K562 (cell line): ENCODE data around the gene ARHGAP18. TPM values are rescaled to one million over a fixed set of nuclear protein-coding genes. Genes with fewer than 3 reads are reported as not detected.
"Not testable (repeated sequence)": the region's sequence is repeated elsewhere in the genome, so short reads cannot be mapped to it uniquely, and the experiment has no call there.

ENCODE experiments used
- ATAC-seq: fragments of 200-7000 bp; cut with Tn5 transposase; 3 replicates; pipeline ENCODE4 v1.9.1; 2020; ENCODE audit warnings: moderate library complexity
- BruUV-seq: library from RNA; stranded (reverse); fragments of 400-500 nt; replicated peaks from 2 replicates; lab custom pipeline; 2021; lab: Mats Ljungman, UMichigan
- CTCF ChIA-PET: fragments of 300-600 bp; formaldehyde crosslinking; extraction: SDS; loops from one replicate; lab custom pipeline; 2021; ENCODE audit warnings: low intra/inter-chr PET ratio; lab: Yijun Ruan, JAX
- POLR2A ChIA-PET: fragments of 300-600, 350-650 bp; sonication (Branson Sonifier 250); formaldehyde crosslinking; extraction: SDS; loops from one replicate; lab custom pipeline; 2021; ENCODE audit warnings: antibody characterized with exemption, inconsistent platforms; lab: Yijun Ruan, JAX
- DNase-seq, 4 experiments: peaks; one replicate each; pipeline versions ENCODE4 v3.0.0 to v3.0.0-alpha.2; 2011 to 2018; ENCODE audit warnings: low spot score in 3 of 4, mixed read lengths in 3 of 4; ENCODE audit errors: extremely low read depth in 1 of 4
- FAIRE-seq: peaks from 2 replicates; lab custom pipeline; 2011; peaks lifted over from hg19 to GRCh38; lab: Jason Lieb, UNC
- H2AFZ ChIP-seq: 2 replicates; pipeline ENCODE4 v1.6.0; 2011; ENCODE audit warnings: low read depth, low read length, control low read depth, inconsistent platforms
- H3K27ac ChIP-seq: fragments of 200-600 bp; 3 replicates; pipeline ENCODE4 v1.8.0; 2011; ENCODE audit warnings: low read depth, mild to moderate bottlenecking, control low read depth, inconsistent platforms, low read length, moderate library complexity, mixed read lengths; ENCODE audit errors: extremely low read depth
- H3K27me3 ChIP-seq, 2 experiments: fragments of 300-600 bp in 1 of 2; 2 replicates in 1 of 2; 3 replicates in 1 of 2; pipeline versions ENCODE4 v1.6.0 to v1.8.0; 2011; ENCODE audit warnings: inconsistent platforms in 2 of 2, low read length in 2 of 2, mild to moderate bottlenecking in 1 of 2, mixed read lengths in 1 of 2, moderate library complexity in 1 of 2; ENCODE audit not compliant: control insufficient read depth in 2 of 2, insufficient read depth in 2 of 2
- H3K36me3 ChIP-seq: fragments of 300-600 bp; 3 replicates; pipeline ENCODE4 v1.8.0; 2011; ENCODE audit warnings: mild to moderate bottlenecking, low read length, inconsistent platforms; ENCODE audit not compliant: control insufficient read depth, insufficient read depth
- H3K4me1 ChIP-seq, 2 experiments: fragments of 200-600 bp in 1 of 2; replicated peaks in 1 of 2; 2 replicates in 1 of 2; 3 replicates in 1 of 2; pipeline versions ENCODE4 v1.5.1 to v1.8.0; 2011; ENCODE audit warnings: inconsistent platforms in 2 of 2, low read length in 2 of 2, mild to moderate bottlenecking in 1 of 2, mixed read lengths in 1 of 2, moderate library complexity in 1 of 2; ENCODE audit not compliant: control insufficient read depth in 2 of 2, insufficient read depth in 2 of 2
- H3K4me2 ChIP-seq: 2 replicates; pipeline ENCODE4 v1.6.1; 2011; ENCODE audit warnings: low read length, control low read depth, inconsistent platforms, mixed read lengths; ENCODE audit not compliant: insufficient read depth
- H3K4me3 ChIP-seq: fragments of 200-600 bp; sonication (generic), shearing (Covaris generic); 2 replicates; pipeline ENCODE4 v1.5.1; 2016; ENCODE audit warnings: control low read depth, inconsistent platforms
- H3K79me2 ChIP-seq: fragments of 200-600 bp; 3 replicates; pipeline ENCODE4 v1.8.0; 2011; ENCODE audit warnings: low read length, inconsistent platforms; ENCODE audit not compliant: control insufficient read depth, insufficient read depth
- H3K9ac ChIP-seq, 2 experiments: 2 replicates each; pipeline versions ENCODE4 v1.6.0 to v1.6.1; 2011; ENCODE audit warnings: low read depth in 2 of 2, low read length in 2 of 2, control low read depth in 1 of 2, inconsistent platforms in 1 of 2, mild to moderate bottlenecking in 1 of 2, mixed read lengths in 1 of 2; ENCODE audit not compliant: insufficient read depth in 1 of 2
- H3K9me1 ChIP-seq: one replicate; pipeline ENCODE4 v1.6.0; 2011; ENCODE audit warnings: inconsistent platforms, mild to moderate bottlenecking, low read length, moderate library complexity; ENCODE audit not compliant: control insufficient read depth, insufficient read depth
- H3K9me3 ChIP-seq: replicated peaks from 2 replicates; pipeline ENCODE4 v1.5.1; 2011; ENCODE audit warnings: low read depth, low read length, inconsistent platforms; ENCODE audit not compliant: control insufficient read depth, insufficient read depth
- H4K20me1 ChIP-seq: replicated peaks from 2 replicates; pipeline ENCODE4 v1.6.1; 2011; ENCODE audit warnings: low read length, inconsistent platforms, mixed read lengths; ENCODE audit not compliant: control insufficient read depth, insufficient read depth
- BCOR ChIP-seq: fragments of 450-650 bp; IDR thresholded peaks from 2 replicates; pipeline ENCODE4 v1.6.1; 2016
- ZNF146 ChIP-seq: IDR thresholded peaks from one replicate; pipeline ENCODE4 v1.6.1; 2018; ENCODE audit warnings: missing compliant biosample characterization; ENCODE audit not compliant: unreplicated experiment
- ZNF354B ChIP-seq: fragments of 250-450 bp; sonication (Bioruptor Pico); IDR thresholded peaks from 2 replicates; pipeline ENCODE4 v1.4.0; 2020
- ZNF507 ChIP-seq: conservative IDR thresholded peaks from 2 replicates; pipeline ENCODE4 v1.6.1; 2017; ENCODE audit warnings: missing genetic modification characterization, missing compliant biosample characterization
- WGBS: fragments of 100-300 bp; shearing (Covaris generic); methylation state at CpG from one replicate; pipeline ENCODE4 v1.1.6; 2016; ENCODE audit warnings: low coverage, mixed read lengths; ENCODE audit not compliant: insufficient coverage; ENCODE audit errors: missing lambda C conversion rate; 5-methylcytosine and 5-hydroxymethylcytosine counted together
- in situ Hi-C: fragments of 300-500 bp; cut with MboI; formaldehyde crosslinking; loops from 4 replicates; pipeline ENCODE4 v1.15.0; 2018; ENCODE audit warnings: inconsistent platforms, mixed read lengths
- intact Hi-C: fragments of 100-400 bp; cut with micrococcal nuclease; formaldehyde crosslinking; loops from 2 replicates; pipeline ENCODE4 v1.14.2; 2022
- polyA plus RNA-seq, 8 experiments: library from polyadenylated mRNA; depleted of rRNA in 4 of 8; stranded (reverse) in 5 of 8; unstranded in 3 of 8; fragments of >200 nt; fragmentation: Nextera tagmentation in 2 of 8; fragmentation: Illumina TruSeq in 1 of 8; extraction: Ambion mirVana in 2 of 8; extraction: Trizol in 1 of 8; gene quantifications; 2 replicates each; pipeline versions ENCODE4 v1.2.1 to v1.2.3, GENCODE V29; 2011 to 2014; ENCODE audit warnings: inconsistent platforms in 1 of 8, missing spikeins in 1 of 8
- total RNA-seq, 7 experiments: library from RNA; depleted of rRNA in 6 of 7; stranded (reverse); fragments of >200 nt in 6 of 7; fragmentation: Illumina TruSeq in 2 of 7; extraction: Trizol in 2 of 7; gene quantifications; 2 replicates each; pipeline versions ENCODE4 v1.2.1 to v1.2.3, GENCODE V29; 2011 to 2021; ENCODE audit warnings: low replicate concordance in 1 of 7

Gene ARHGAP18
- total and polyA plus RNA-seq, 9 of the 15 experiments (the other 6 are each of a cell fraction or from before 2014, with no cell fraction given) = 13.3 to 29.7 (median 21.1) TPM

- WGBS = 78% methylated on average over 5 of the region's 5 CpGs
- H3K4me2 ChIP-seq = not testable (repeated sequence)
- in situ Hi-C loops = loop anchor here (25.0 kb wide), 1 partner anchor 438 kb away; the partner anchor contains the start of gene L3MBTL3
These were observed 135.4 kb downstream of the ARHGAP18 start for GRCh38 chr6:129574605-129575004.

DNA sequence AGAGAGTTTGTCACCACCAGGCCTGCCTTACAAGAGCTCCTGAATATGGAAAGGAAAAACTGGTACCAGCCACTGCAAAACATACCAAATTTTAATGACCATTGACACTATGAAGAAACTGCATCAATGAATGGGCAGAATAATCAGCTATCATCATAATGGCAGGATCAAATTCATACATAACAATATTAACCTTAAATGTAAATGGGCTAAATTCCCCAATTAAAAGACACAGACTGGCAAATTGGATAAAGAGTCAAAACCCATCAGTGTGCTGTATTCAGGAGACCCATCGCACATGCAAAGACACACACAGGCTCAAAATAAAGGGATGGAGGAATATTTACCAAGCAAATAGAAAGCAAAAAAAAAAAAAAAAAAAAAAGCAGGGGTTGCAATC lies 139.0 kb downstream of the ARHGAP18 start:
- not testable (repeated sequence) for H3K4me3 ChIP-seq, BruUV-seq
- TF ChIP-seq ZNF354B (CRISPR knock-in tag) (peak; percentile 55; the same call in 1 of the 2 replicates), ZNF507 (tag) (peak; percentile 96)
- TF ChIP-seq, all 486 proteins: peak for 2; not testable (repeated sequence) for 484
- CTCF ChIA-PET, ATAC-seq, in situ Hi-C loops, intact Hi-C loops, FAIRE-seq, H3K4me1 ChIP-seq, H3K36me3 ChIP-seq, H3K27me3 ChIP-seq, H3K27ac ChIP-seq, H3K4me2 ChIP-seq, DNase-seq, H3K9me3 ChIP-seq, H3K79me2 ChIP-seq, H3K9ac ChIP-seq, H2AFZ ChIP-seq, H4K20me1 ChIP-seq, H3K9me1 ChIP-seq: not testable (repeated sequence)
- POLR2A ChIA-PET = interaction anchor here (0.5 to 0.6 kb wide), 2 partner anchors 17 to 265 kb away, joined by 3 to 4 read pairs; no protein-coding TSS in a partner anchor
- WGBS = 90% methylated on average over 1 of the region's 1 CpG

More at GRCh38 chr6:129574605-129575004, 135.4 kb downstream of the ARHGAP18 start:
- H3K27me3 ChIP-seq, H3K9me3 ChIP-seq, H4K20me1 ChIP-seq, H3K4me3 ChIP-seq, ATAC-seq, H3K9me1 ChIP-seq, FAIRE-seq, BruUV-seq, H3K9ac ChIP-seq, H3K27ac ChIP-seq, H2AFZ ChIP-seq, POLR2A ChIA-PET, H3K79me2 ChIP-seq, H3K4me1 ChIP-seq, DNase-seq, H3K36me3 ChIP-seq: not testable (repeated sequence)
- CTCF ChIA-PET = interaction anchor here (1.7 kb wide), 1 partner anchor 76 kb away, joined by 13 read pairs; no protein-coding TSS in a partner anchor
- intact Hi-C loops = loop anchor here (1.0 kb wide), 1 partner anchor 75 kb away; no protein-coding TSS in a partner anchor
- TF ChIP-seq ZNF146 (CRISPR knock-in tag) (peak; percentile 78), BCOR (peak; percentile 54)
